Activated naive CD4-positive, alpha-beta T cell treated with anti-CD3 and anti-CD28 coated beads for 36 hours (primary cell): ENCODE data around the gene NPHP4. TPM values are rescaled to one million over a fixed set of nuclear protein-coding genes. Genes with fewer than 3 reads are reported as not detected.
"Not testable (repeated sequence)": the region's sequence is repeated elsewhere in the genome, so short reads cannot be mapped to it uniquely, and the experiment has no call there.

Experiments
- CTCF ChIA-PET: fragments of 350-600 bp; sonication (Branson Sonifier 250); formaldehyde crosslinking; loops from one replicate; lab custom pipeline; 2021; ENCODE audit warnings: antibody characterized with exemption; lab: Charles Lee
- DNase-seq: peaks from one replicate; pipeline ENCODE4 v3.0.0-alpha.2; 2020
- H3K27ac Mint-ChIP-seq: one replicate; pipeline ENCODE4 v1.8.0; 2021; ENCODE audit warnings: mild to moderate bottlenecking, mixed read lengths
- H3K27me3 Mint-ChIP-seq: one replicate; pipeline ENCODE4 v1.8.0; 2021; ENCODE audit warnings: low read depth, mixed read lengths
- H3K36me3 Mint-ChIP-seq: one replicate; pipeline ENCODE4 v1.8.0; 2021; ENCODE audit warnings: low read depth, mixed read lengths
- H3K4me1 Mint-ChIP-seq: one replicate; pipeline ENCODE4 v1.8.0; 2021; ENCODE audit warnings: low read depth, mixed read lengths
- H3K4me3 Mint-ChIP-seq: one replicate; pipeline ENCODE4 v1.8.0; 2021; ENCODE audit warnings: mild to moderate bottlenecking, moderate library complexity, mixed read lengths
- H3K9me3 Mint-ChIP-seq: one replicate; pipeline ENCODE4 v1.8.0; 2021; ENCODE audit warnings: mixed read lengths
- intact Hi-C: fragments of 100-400 bp; cut with micrococcal nuclease; formaldehyde crosslinking; loops from one replicate; pipeline ENCODE4 v1.15.1; 2023
- total RNA-seq, 2 experiments: library from RNA; stranded (reverse); gene quantifications; one replicate each; pipeline ENCODE4 v1.2.3, GENCODE V29; 2021

Gene NPHP4
- total RNA-seq, 2 experiments from 2014 or later, result 10.7 to 11.2 TPM

DNA sequence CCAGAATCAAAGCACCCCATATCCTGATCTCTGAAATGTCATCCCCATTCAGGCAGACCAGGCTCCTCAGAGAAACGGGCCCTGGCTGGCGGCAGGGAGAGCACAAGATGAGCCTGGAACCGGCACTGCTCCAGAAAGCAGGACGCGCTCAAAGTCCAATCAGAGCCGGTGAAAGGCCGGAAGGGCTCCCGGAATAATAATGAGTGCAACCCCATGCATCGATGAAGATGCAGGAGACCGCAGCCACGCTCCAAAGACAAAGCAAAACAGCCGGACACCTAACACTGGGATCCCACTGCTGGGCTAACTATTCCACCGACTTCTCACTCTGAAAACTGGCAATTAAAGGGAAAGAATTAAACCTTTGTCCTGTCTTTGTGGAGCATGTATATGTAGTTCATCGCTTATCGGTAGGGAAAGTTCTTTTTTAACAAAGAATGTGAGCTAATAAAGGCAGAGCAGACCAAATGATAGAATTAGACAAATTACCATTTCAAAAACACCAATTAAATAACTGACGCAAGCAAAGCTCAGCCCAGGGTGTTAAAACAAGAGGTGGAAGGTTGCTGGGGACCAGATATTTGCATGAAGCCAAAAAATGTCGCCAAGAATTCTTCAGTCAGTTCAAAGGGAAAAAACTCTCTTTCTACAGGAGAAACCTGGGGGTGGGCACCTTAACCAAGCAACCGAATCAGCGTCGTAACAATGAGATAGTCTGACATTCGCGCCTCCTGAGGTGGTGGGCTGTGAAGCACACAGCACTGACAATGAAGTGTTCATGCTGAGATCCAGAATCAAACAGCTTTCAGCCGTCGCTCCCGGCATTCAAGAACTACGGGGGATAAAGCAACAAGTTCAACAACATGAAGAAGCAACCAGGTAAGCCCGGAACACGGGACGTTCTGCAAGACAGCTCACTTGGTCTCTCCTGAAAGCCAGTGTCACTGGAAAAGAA, 95.2 kb downstream of the NPHP4 start:
- Mint-ChIP-seq H3K9me3 (no peaks in the 10 kb centered on the region), H3K4me3 (no peak overlapping the region), H3K4me1 (no peaks in the 10 kb centered on the region), H3K27ac (no peak overlapping the region), H3K27me3 (no peaks in the 10 kb centered on the region), H3K36me3 (peaks cover 18% of the 10 kb centered on the region)
- CTCF ChIA-PET, result no interaction called here
- intact Hi-C loops, result no loop called here
- DNase-seq, result no peak

DNA sequence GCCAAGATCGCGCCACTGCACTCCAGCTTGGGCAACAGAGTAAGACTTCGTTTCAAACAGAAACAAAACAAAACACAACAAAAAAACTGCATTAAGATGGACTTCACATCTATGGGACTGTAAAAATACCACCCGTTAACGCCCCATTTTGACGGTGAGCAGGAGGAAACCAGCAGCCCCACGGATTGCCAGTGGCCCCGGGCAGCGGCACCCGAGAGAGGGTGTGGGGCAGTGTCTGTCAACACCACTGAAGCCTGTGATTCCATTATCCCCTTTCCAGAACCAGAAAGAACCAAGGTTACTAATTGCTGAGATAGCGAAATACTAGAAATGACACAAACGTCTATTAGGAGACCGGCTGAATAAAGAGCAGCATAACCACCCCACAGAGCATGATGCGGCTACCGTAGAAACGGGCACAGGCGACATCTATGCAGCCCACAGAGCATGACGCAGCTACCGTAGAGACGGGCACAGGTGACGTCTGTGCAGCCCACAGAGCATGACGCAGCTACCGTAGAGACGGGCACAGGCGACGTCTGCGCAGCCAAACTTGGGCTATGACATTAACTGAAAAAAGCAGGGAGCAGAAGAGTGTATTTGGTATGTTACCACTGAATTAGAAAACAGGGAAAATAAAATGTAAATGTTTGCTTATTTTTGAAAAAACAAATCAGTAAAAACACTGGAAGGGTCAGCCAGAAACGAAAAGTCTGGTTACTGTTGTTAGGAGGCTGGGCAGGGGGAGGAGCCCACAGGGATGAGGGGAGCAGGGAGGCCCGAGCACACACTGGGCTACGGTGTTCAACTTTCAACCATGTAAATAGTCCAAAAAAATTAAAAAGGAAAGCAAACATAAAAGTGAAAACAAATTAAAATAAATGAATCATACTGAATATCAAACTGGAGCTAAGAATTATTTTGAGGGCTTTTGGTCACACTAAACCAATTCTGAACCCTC, 96.5 kb downstream of the NPHP4 start:
- peaks cover 18% of the 10 kb centered on the region for H3K36me3 Mint-ChIP-seq
- DNase-seq, result no peak
- no peak overlapping the region for H3K4me3 Mint-ChIP-seq
- no peaks in the 10 kb centered on the region for H3K4me1 Mint-ChIP-seq
- intact Hi-C loops, result no loop called here
- CTCF ChIA-PET, result no interaction called here
- no peak overlapping the region for H3K27ac Mint-ChIP-seq
- no peaks in the 10 kb centered on the region for H3K9me3 Mint-ChIP-seq
- H3K27me3 Mint-ChIP-seq, result no peaks in the 10 kb centered on the region

DNA sequence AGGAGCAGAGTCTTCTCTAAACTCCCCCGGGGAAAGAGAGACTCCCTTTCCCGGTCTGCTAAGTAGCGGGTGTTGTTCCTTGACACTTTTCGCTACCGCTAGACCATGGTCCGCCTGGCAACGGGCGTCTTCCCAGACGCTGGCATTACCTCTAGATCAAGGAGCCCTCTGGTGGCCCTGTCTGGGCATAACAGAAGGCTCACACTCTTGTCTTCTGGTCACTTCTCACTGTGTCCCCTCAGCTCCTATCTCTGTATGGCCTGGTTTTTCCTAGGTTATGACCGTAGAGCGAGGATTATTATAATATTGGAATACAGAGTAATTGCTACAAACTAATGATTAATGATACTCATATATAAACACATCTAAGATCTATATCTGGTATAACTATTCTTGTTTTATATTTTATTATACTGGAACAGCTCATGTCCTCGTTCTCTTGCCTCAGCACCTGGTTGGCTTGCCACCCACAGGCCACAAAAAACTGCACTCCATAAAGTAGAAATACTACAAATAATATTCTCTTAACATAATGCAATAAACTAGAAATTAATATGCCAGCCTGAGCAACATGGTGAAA, 98.4 kb downstream of the NPHP4 start:
- H3K4me3 Mint-ChIP-seq, intact Hi-C loops, H3K27ac Mint-ChIP-seq, H3K9me3 Mint-ChIP-seq, H3K27me3 Mint-ChIP-seq, CTCF ChIA-PET, H3K4me1 Mint-ChIP-seq: not testable (repeated sequence)
- peak; percentile 14 for DNase-seq
- peaks cover 17% of the 10 kb centered on the region for H3K36me3 Mint-ChIP-seq

DNA sequence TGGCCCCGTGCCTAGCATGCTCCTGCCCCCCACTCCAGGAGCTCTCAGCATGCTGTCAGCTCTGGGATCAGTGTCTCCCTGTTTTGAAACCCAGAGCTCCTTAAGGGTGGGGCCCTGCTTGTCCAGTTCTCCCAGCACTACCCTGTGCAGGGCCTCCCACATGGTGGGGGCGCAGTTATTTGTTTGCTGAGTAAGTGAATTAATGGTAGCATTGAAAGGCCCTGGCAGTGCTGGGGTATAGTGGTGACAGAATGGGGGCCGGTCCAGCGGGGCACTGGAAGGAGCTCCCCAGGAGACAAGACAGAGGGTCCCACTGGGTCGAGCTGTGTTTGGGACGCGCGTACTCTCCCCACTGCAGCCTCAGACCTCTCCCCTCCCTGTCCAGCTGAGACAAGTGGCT, 99.9 kb downstream of the NPHP4 start:
- Mint-ChIP-seq H3K4me3 (no peak overlapping the region), H3K36me3 (peaks cover 11% of the 10 kb centered on the region), H3K9me3 (no peaks in the 10 kb centered on the region), H3K27me3 (no peaks in the 10 kb centered on the region), H3K4me1 (no peaks in the 10 kb centered on the region), H3K27ac (no peak overlapping the region)
- CTCF ChIA-PET, result no interaction called here
- intact Hi-C loops, result no loop called here
- DNase-seq, result no peak

DNA sequence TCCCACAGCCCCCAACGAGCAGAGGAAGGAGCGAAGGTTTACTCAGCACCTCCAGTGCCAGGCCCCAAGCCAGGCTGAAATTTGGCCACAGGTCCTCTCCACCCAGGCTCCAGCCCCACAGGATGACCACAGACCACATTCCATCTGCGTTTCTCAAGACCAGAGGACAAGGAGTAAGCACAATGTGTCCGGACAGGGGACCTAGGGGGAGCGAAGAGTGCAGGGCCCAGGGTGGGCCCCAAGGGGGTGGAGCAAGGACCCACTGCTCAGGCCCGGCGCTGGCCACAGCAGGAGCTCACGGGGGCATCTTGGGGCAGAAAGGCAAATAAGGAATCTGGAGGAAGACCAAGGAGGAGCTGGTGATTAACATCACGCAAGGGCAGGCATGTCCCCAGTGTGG, 100.5 kb downstream of the NPHP4 start:
- Mint-ChIP-seq H3K27me3 (no peaks in the 10 kb centered on the region), H3K36me3 (peaks cover 11% of the 10 kb centered on the region), H3K4me3 (no peak overlapping the region), H3K4me1 (no peaks in the 10 kb centered on the region), H3K9me3 (no peaks in the 10 kb centered on the region), H3K27ac (no peak overlapping the region)
- intact Hi-C loops, result no loop called here
- DNase-seq, result no peak
- CTCF ChIA-PET, result no interaction called here

DNA sequence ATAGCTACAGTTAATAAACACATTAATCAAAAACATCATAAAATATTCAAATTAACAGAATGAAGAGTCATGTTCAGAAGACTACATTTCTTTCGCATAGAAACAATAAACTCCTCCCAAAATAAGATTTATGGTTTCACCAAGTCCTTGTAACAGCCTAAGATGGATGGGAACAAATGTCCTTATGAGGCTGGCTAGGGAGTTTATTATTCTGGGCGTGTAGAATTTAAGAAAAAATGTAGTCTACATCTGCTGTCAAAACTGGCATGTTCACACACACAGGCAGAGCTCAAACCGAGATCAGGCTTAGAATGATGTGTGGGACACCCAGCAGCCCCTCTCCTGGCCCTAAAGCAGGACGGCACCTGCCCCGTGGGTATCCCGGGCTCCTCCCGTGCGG, 101.1 kb downstream of the NPHP4 start:
- intact Hi-C loops, result no loop called here
- CTCF ChIA-PET, result no interaction called here
- Mint-ChIP-seq H3K27ac (no peak overlapping the region), H3K4me3 (no peak overlapping the region), H3K4me1 (no peaks in the 10 kb centered on the region), H3K27me3 (no peaks in the 10 kb centered on the region), H3K9me3 (no peaks in the 10 kb centered on the region), H3K36me3 (peaks cover 11% of the 10 kb centered on the region)
- DNase-seq, result no peak

DNA sequence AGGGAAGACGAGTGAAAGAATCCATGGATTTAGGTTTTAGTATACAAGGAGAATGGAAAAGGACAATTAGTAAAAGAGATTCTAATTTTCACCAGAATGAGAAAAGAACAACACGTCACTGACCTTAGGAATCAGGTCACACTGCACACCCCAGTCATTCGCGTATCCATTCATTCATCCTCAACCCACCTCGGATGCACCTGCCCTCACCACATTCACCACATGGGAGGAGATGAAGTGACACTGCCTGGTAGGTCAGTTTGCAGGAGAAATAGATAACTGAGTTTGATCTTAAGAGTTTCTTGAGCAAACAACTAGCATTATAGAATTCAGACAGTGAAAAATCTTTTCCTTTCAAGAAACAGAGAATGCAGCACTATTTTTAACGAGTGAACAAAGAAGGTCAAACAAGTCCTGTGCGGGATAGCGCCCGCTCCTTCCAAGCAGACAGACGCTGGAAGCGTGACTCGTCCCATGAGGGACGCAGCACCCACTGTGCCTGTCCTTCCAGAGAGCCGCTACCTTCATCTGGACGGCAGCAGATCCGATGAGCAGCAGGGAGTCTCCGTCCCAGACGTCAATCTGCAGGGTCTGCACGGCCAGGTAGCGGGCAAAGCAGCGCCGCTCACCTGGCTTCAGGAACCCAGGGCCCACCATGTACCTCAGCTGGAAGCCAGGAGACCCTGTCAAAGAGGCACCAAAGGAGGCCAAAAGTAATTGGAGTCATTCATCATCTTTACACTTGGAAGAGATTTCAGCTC, 101.7 kb downstream of the NPHP4 start:
- Mint-ChIP-seq H3K27me3 (no peaks in the 10 kb centered on the region), H3K36me3 (peaks cover 8% of the 10 kb centered on the region), H3K4me3 (no peak overlapping the region), H3K27ac (no peak overlapping the region), H3K9me3 (no peaks in the 10 kb centered on the region), H3K4me1 (no peaks in the 10 kb centered on the region)
- no peak for DNase-seq
- intact Hi-C loops, result no loop called here
- CTCF ChIA-PET, result no interaction called here

DNA sequence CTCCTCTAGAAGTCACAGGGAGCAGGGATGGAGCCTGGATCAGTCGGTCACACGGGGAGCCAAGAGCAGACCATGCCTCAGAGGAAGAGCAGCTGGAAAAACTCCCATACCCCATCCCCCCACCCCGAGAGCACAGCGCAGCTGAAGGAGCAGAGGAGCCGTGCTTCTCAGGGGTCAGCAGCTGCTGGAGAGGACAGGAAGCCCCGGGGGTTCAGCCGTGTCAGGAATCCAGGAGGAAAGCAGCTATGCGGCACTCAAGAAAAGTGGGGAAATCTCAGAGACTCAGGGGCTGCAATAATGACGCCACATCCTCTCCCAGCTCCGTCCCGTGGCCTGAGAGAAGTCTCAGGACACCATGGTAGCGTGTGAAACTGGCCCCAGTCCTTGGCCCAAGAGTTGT, 102.3 kb downstream of the NPHP4 start:
- CTCF ChIA-PET, result no interaction called here
- Mint-ChIP-seq H3K9me3 (no peaks in the 10 kb centered on the region), H3K27ac (no peak overlapping the region), H3K36me3 (peaks cover 5% of the 10 kb centered on the region), H3K4me3 (no peak overlapping the region), H3K27me3 (no peaks in the 10 kb centered on the region), H3K4me1 (no peaks in the 10 kb centered on the region)
- intact Hi-C loops, result no loop called here
- DNase-seq, result no peak

DNA sequence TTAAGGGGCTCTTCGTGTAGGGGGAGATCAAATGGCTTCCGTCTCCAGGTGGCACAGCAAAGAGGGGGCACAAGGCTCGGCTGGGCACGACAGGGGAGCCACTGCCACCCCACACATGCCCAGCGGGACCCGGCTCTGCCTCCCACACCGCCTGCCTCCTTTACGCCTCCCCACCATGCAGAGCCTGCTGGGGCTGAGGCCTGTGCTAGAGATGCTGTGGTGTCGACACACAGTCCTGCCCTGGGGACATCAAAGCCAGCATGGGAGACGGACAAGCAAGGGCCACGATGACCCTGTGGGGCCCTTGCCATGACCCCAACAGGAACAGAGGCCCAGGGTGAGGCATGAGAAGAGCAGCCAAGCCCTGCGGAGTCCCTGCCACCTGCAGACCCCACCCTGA, 102.8 kb downstream of the NPHP4 start:
- no peaks in the 10 kb centered on the region for H3K9me3 Mint-ChIP-seq
- no peak for DNase-seq
- H3K27ac Mint-ChIP-seq, result no peak overlapping the region
- CTCF ChIA-PET, result no interaction called here
- peaks cover under 1% of the 10 kb centered on the region for H3K36me3 Mint-ChIP-seq
- H3K27me3 Mint-ChIP-seq, result no peaks in the 10 kb centered on the region
- H3K4me1 Mint-ChIP-seq, result no peaks in the 10 kb centered on the region
- H3K4me3 Mint-ChIP-seq, result no peak overlapping the region
- intact Hi-C loops, result no loop called here

DNA sequence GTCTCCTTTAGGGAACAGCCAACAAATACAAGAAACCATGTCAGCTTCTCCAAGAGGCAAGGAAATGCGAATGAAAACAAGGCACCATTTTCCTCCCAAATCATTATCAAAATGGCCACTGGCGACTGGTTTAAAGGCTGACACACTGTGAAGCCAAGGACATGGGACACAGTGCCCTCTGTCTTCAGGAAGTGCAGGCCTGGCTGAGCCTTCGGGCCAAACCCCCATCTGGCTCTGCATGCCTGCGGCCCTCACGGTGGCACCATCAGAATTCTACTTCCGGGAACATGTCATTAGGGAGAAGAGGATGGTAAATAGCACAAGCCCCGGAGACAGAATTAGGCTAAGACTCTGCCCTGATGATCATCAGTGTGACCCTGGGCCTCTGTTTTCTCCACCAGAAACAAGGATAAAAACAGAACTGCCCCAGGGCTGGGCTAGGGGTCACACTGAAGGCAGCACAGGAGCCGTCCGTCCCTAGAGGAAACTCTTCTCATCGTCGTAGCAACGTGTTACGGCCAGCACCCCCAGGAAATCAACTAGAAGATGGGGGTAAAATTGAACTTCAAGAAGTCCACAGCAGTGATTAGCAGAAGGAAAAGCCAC, 103.5 kb downstream of the NPHP4 start:
- H3K36me3 Mint-ChIP-seq, result no peaks in the 10 kb centered on the region
- CTCF ChIA-PET, result no interaction called here
- no peaks in the 10 kb centered on the region for H3K9me3 Mint-ChIP-seq
- H3K27me3 Mint-ChIP-seq, result no peaks in the 10 kb centered on the region
- no peak overlapping the region for H3K4me3 Mint-ChIP-seq
- H3K4me1 Mint-ChIP-seq, result no peaks in the 10 kb centered on the region
- intact Hi-C loops, result no loop called here
- DNase-seq, result no peak
- no peak overlapping the region for H3K27ac Mint-ChIP-seq

DNA sequence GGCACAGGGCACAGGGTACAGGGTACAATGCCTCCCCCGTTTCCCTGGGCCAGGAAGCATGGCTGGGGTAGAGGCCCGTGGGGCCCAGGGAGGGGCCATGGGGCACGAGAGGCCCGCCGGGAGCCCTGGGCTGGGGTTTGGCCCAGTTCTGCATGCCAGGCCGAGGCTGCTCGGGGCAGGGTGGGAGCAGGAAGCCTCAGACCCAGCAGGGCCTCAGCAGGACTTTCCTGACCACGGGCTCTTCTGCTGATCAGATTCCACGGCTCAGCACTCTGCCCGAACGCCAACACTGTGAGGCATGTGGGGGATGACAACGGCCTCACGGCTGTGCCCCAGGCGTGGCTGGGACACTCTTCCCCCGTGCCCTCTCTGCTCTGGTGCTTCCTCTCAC, 104.3 kb downstream of the NPHP4 start:
- CTCF ChIA-PET, result no interaction called here
- DNase-seq, result no peak
- Mint-ChIP-seq H3K4me3 (no peak overlapping the region), H3K27me3 (no peaks in the 10 kb centered on the region), H3K36me3 (peaks cover under 1% of the 10 kb centered on the region), H3K27ac (no peak overlapping the region), H3K4me1 (no peaks in the 10 kb centered on the region), H3K9me3 (no peaks in the 10 kb centered on the region)
- intact Hi-C loops, result no loop called here
